HT-29 (cell line): ENCODE measurements around the gene FOXL3. TPM values are rescaled to one million over a fixed set of nuclear protein-coding genes. Genes with fewer than 3 reads are reported as not detected.
"Not testable (repeated sequence)": the region's sequence is repeated elsewhere in the genome, so short reads cannot be mapped to it uniquely, and the experiment has no call there.

ENCODE experiments used
- DNase-seq: peaks from one replicate; pipeline ENCODE4 v3.0.0-alpha.2; 2015; ENCODE audit warnings: low spot score
- total RNA-seq: library from RNA; depleted of rRNA; stranded (reverse); fragments of >200 nt; shearing (Covaris generic); gene quantifications from 2 replicates; pipeline ENCODE4 v1.2.3, GENCODE V29; 2014; rRNA removed

FOXL3 gene
- not detected in 2 replicates for total RNA-seq

GRCh38 chr7:289756-290553 lies at the start of gene FOXL3:
FOXL3 (plus strand) TSS chr7:290170; CDS start chr7:290170, 0 bp downstream.
- no peak for DNase-seq

- no peak for DNase-seq
These were observed 49.0 kb upstream of the FOXL3 start for GRCh38 chr7:240887-241421.

GRCh38 chr7:241513-241912 lies 48.5 kb upstream of the FOXL3 start:
- no peak for DNase-seq

- not testable (repeated sequence) for DNase-seq
These were observed 47.0 kb upstream of the FOXL3 start for GRCh38 chr7:242826-243579.

GRCh38 chr7:243580-243978 lies 46.4 kb upstream of the FOXL3 start:
- not testable (repeated sequence) for DNase-seq

- no peak for DNase-seq
These were observed 45.0 kb upstream of the FOXL3 start for GRCh38 chr7:244974-245373.

GRCh38 chr7:245574-246295 lies 44.2 kb upstream of the FOXL3 start:
- no peak for DNase-seq

GRCh38 chr7:246451-246850 lies 43.5 kb upstream of the FOXL3 start:
- DNase-seq: no peak

GRCh38 chr7:247181-247580 lies 42.8 kb upstream of the FOXL3 start:
- DNase-seq: no peak

- DNase-seq: no peak
These were observed 42.3 kb upstream of the FOXL3 start for GRCh38 chr7:247636-248035.

- no peak for DNase-seq
These were observed 41.1 kb upstream of the FOXL3 start for GRCh38 chr7:248732-249435.

- no peak for DNase-seq
These were observed 40.0 kb upstream of the FOXL3 start for GRCh38 chr7:249989-250388.

GRCh38 chr7:250523-250922 lies 39.4 kb upstream of the FOXL3 start:
- DNase-seq: no peak

GRCh38 chr7:251005-251404 lies 39.0 kb upstream of the FOXL3 start:
- no peak for DNase-seq

GRCh38 chr7:251446-252175 lies 38.4 kb upstream of the FOXL3 start:
- DNase-seq: no peak

- DNase-seq: no peak
These were observed 37.6 kb upstream of the FOXL3 start for GRCh38 chr7:252216-252965.

GRCh38 chr7:252981-253380 lies 37.0 kb upstream of the FOXL3 start:
- no peak for DNase-seq

GRCh38 chr7:253581-254336 lies 36.2 kb upstream of the FOXL3 start:
- DNase-seq: no peak
